GM18907 (cell line): ENCODE measurements around the gene ZNF862.
A peak's percentile ranks its signal among the peaks of the same experiment; 100 is the strongest.

Experiments used
- ATAC-seq: cut with Tn5 transposase; IDR thresholded peaks from one replicate; pipeline ENCODE4 v1.9.1; 2021; ENCODE audit warnings: mild to moderate bottlenecking, moderate library complexity; ENCODE audit not compliant: unreplicated experiment

Gene ZNF862

DNA sequence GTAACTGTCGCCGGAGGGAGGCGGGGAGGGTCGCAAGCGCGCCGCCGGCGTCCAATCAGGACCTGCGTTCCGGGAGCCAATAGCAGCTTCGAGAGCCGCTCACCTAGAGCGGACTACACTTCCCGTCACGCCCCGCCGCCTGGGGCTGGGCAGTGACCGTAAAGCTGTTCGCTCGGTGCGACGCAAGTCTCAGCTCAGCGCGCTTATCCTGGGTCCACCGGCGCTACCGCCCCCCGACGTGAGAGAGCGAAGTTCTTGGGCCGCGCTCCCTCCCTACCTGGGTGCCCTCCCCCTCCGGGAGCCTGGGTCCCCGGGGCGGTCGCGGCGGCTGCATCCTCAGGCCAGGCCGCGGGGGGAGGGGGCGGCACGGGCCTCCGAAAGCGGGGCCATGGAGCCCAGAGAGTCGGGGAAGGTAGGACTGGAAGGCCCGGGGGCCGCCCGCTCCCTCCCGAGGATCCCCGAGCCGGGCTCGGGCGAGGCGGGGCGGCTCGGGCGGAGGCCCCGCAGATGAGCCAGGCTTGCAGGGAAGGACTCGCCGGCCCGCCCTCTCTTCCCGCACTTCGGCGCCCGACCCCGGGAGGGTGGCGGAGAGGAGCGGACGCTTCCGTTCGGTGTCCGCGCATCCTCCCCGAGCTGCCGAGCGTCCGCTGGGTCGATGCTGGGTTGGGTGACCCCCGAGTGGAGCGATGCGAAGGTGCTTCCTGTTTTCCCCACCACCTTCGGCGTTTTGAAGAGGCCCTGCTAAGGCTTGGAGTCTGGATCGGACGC lies at the start of gene ZNF862:
ZNF862 (plus strand) TSS at position 152 of the 768 bp plus-strand sequence; CDS start at position 389, 237 bp downstream.
- peak; percentile 98 for ATAC-seq

DNA sequence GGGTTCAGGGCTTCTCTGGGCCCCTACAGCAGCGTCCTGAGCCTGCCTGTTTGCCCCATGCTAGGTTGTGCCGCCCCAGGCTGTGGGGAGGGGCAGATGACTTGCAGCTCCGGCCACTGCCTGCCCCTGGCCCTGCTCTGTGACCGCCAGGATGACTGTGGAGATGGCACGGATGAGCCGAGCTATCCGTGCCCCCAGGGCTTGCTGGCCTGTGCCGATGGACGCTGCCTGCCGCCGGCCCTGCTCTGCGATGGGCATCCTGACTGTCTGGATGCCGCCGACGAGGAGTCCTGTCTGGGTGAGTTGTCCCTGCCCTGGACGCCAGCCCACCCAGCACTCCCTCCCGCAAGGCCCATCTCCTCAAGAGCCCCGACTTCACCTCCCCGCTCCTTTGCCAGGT lies 49.1 kb upstream of the ZNF862 start:
- ATAC-seq = no peak

DNA sequence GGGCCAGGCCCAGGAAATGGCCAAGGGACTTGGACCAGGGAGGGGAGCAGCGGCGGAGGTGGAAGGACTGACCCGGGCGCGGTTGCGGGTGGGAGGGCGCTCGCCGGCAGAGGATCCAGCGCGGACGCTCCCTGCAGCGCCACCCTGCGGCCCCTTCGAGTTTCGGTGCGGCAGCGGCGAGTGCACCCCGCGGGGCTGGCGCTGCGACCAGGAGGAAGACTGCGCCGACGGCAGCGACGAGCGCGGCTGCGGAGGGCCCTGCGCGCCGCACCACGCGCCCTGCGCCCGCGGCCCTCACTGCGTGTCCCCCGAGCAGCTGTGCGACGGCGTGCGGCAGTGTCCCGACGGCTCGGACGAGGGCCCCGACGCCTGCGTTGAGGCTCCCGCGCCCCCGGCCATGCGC lies 48.0 kb upstream of the ZNF862 start:
- no peak for ATAC-seq

DNA sequence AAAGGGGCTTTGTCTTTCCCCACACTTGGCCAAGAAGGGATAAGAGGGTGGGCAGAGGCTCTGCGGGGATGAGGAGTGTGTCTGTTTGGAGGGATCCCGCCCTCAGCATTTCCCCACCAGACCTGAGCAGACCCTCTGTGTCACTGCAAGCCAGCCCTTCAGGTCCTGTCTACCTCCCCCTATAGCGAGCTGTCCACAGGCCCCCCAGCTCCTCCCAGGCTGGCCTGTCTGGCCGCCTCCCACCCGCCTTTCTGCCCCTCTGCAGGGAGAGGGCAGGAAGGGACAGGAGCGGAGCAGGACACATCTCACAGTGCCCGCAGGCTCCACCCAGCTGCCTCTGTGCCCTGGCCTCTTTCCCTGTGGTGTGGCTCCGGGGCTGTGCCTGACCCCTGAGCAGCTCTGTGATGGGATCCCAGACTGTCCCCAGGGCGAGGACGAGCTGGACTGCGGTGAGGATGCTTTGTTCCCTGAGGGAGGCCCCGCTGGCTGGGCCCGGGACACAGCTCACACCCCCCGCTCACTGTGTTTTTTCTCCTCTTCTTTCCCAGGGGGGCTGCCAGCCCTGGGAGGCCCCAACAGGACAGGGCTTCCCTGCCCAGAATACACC lies 47.3 kb upstream of the ZNF862 start:
- ATAC-seq = no peak

DNA sequence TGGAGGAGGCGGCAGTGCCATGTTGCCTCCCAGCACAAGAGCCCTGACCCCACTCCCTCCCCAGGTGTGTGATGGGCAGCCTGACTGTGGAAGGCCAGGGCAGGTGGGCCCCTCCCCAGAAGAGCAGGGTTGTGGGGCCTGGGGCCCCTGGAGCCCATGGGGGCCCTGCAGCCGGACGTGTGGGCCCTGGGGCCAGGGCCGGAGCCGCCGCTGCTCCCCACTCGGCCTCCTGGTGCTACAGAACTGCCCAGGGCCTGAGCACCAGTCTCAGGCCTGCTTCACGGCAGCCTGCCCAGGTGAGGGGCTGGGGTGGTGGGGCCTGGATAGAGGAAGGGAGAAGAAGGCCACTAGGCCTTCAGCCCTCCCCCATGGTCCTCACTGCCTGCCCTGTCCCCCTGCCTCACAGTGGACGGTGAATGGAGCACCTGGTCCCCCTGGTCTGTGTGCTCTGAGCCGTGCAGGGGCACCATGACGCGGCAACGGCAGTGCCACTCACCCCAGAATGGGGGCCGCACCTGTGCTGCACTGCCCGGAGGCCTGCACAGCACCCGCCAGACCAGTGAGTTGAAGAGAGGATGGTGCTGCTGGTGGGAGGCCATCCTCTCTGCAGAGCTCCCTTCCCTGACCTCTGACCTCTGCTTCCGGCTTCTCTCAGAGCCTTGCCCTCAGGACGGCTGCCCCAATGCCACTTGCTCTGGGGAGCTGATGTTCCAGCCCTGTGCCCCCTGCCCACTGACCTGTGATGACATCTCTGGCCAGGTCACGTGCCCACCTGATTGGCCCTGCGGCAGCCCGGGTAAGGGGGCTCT lies 46.6 kb upstream of the ZNF862 start:
- no peak for ATAC-seq

DNA sequence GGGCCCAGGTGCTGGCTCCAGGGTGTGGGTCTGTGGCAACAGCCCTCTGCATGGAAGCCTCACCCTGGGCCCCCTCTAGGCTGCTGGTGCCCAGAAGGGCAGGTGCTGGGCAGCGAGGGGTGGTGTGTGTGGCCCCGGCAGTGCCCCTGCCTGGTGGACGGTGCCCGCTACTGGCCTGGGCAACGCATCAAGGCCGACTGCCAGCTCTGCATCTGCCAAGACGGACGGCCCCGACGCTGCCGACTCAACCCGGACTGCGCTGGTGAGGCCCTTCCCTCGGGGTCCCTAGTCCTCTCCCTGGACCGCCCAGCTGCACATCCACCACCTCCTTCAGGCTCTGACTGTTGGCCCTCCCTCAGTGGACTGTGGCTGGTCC lies 46.0 kb upstream of the ZNF862 start:
- no peak for ATAC-seq

DNA sequence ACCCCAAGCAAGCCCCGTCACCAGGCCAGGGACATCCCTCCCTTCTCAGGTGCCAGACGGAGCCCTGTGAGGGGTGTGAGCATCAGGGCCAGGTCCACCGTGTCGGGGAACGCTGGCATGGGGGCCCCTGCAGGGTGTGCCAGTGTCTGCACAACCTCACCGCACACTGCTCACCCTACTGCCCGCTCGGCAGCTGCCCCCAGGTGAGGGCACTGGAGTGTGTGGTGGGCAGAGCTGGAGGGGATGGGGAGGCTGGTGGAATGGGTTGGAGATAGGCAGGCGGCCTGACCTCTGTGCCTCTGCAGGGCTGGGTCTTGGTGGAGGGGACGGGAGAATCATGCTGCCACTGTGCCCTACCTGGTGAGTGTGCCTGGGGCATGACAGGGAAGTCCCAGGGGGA lies 44.9 kb upstream of the ZNF862 start:
- no peak for ATAC-seq

DNA sequence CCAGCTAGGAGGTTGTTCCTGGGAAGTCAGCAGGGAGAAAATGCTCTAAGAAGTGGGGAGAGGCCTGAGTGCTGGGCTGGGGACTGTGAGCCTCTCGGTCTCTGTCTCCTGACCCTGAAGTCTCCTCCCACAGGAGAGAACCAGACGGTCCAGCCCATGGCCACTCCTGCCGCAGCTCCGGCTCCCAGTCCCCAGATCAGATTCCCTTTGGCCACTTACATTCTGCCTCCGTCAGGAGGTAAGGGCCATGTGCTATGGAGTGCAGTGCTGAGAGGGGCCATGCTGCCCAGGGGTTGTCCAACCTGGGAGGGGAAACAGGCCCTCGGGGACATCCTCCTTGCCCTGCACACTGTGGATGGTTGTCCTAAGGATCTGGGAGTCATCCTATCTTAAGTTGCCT lies 43.5 kb upstream of the ZNF862 start:
- no peak for ATAC-seq

DNA sequence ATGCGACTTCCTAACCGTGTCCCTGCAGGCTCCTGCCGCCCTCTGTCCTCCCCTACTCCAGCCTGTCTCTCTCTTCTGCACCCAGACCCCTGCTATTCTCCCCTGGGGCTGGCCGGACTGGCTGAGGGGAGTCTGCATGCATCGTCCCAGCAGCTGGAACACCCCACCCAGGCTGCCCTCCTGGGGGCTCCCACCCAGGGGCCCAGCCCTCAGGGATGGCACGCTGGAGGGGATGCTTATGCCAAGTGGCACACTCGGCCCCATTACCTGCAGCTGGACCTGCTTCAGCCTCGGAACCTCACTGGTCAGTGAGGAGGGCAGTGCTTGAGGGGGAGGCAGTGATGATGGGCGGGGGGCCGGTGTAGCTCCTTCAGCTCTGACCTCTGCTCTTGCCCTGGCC lies 43.0 kb upstream of the ZNF862 start:
- ATAC-seq = no peak

DNA sequence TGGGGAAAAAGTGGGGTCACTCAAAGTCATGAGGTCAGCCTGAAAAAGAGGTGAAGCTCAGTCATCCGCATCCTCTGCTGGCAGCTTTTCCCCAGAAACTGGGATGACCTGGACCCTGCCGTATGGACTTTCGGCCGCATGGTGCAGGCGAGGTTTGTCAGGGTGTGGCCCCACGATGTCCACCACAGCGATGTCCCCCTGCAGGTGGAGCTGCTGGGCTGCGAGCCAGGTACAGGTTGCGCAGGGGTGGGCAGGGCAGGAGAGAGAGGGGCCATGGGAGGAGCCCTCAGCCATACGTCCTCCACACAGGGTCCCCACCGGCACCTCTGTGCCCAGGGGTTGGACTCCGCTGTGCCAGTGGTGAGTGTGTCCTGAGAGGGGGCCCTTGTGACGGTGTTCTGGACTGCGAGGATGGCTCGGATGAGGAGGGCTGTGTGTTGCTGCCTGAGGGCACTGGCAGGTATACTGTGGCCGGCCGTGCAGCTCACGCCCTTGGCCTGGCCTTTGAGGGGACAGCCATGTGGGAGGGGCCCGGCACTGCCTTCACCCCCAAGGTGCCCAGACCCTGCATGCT lies 41.8 kb upstream of the ZNF862 start:
- no peak for ATAC-seq

DNA sequence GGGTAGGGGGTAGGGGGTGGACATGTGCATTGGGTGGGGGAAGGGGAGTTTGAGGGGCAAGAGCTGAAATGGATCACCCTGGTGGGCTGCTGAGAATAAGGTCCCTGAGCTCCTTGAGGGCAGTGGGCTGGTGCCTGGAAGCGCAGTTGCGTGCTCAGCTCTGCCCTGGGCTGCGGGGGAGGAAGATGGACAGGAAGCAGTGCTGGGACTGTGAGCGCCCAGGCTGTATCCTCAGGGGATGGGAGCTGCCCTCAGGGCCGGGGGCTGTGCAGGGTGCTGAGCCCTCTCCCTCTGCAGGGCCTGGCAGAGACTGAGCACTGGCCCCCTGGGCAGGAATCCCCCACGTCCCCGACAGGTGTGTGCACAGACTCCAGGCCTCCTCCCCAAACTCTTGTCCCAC lies 40.4 kb upstream of the ZNF862 start:
- ATAC-seq = no peak

DNA sequence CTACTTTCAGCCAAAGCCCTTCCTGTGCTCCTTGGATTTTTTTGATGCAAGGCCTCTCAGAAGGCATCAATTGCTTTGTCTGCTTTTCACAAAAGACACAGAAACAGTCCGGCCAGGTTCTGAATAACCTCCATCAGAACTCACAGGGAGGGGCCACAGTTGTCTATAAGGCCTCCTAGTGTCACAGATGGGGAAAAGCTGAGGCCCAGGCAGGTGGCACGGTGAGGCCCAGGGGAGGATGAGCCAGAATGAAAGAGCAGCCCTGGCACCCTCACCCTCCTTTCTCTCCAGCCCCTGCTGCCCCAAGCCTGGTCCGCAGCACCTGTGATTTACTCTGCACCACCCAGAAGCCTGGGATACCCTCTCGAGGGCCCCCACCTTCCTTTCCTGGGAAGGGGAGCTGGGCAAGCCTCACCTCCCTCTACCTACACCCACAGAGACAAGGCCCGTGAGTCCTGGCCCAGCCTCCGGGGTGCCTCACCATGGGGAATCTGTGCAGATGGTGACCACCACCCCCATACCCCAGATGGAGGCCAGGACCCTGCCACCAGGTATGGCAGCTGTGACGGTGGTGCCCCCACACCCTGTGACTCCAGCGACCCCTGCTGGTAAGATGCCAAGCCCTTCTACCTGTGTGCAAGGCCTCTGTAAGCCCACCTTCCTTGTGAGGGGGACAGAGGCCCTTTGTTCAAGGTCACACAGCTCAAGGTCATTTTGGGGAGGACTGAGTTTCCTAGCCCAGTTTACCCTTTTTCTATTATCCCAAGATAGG lies 38.6 kb upstream of the ZNF862 start:
- ATAC-seq = no peak

DNA sequence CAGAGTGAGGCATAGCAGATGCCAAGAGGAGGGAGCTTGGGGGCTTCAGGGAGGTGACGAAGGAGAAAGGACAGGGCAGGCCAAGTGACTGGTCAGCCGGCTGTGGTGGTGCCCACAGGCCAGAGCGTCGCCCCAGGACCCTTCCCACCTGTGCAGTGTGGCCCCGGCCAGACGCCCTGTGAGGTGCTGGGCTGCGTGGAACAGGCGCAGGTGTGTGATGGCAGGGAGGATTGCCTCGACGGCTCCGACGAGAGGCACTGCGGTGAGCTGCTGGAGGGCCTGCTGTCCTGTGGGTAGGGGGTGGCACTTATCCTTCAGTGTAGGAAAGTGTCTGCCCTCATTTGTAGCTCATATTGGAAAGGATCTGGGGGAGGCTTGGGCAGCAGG lies 38.0 kb upstream of the ZNF862 start:
- ATAC-seq = no peak

DNA sequence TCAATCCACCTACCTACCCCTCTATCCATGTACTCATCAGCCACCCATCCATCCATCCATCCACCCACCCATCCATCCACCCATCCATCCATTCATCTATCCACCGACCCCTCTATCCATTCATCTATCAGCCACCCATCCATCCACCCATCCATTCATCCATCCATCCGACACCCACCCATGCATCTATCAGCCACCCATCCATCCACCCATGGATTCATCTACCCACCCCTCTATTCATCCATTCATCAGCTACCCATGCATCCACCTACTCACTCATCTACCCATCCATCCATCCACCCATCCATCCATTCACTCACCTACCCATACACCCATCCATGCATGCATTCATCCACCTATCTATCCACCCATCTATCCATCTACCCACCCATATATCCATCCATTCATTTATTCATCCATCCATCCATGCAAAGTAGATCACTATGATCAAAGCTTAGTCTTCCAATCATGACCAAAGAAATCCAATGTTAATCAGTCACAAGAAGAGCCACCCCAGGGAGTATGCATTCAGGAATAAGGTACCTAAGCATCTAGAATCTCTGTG lies 37.1 kb upstream of the ZNF862 start:
- no peak for ATAC-seq

DNA sequence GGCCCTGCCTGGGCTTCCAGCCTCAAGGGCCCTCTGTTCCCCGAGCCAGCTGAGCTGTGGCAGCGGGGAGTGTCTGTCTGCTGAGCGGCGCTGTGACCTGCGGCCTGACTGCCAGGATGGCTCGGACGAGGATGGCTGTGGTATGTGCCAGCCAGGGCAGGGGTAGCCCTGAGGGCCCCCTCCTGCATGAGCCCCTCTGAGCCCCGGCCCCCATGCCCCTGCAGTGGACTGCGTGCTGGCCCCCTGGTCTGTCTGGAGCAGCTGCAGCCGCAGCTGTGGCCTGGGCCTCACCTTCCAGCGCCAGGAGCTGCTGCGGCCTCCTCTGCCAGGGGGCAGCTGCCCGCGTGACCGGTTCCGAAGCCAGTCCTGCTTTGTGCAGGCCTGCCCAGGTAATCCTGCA lies 36.4 kb upstream of the ZNF862 start:
- no peak for ATAC-seq

DNA sequence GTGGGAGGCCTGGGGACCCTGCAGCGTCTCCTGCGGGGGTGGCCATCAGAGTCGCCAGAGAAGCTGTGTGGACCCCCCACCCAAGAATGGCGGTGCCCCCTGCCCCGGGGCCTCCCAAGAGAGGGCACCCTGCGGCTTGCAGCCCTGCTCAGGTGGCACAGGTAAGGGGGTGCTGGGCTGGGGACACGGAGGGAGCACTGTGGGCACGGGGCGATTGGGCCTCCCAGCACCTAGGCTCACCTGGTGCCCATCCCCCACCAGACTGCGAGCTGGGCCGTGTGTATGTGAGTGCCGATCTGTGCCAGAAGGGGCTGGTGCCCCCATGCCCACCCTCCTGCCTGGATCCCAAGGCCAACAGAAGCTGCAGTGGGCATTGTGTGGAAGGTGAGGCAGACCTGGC lies 35.2 kb upstream of the ZNF862 start:
- no peak for ATAC-seq

DNA sequence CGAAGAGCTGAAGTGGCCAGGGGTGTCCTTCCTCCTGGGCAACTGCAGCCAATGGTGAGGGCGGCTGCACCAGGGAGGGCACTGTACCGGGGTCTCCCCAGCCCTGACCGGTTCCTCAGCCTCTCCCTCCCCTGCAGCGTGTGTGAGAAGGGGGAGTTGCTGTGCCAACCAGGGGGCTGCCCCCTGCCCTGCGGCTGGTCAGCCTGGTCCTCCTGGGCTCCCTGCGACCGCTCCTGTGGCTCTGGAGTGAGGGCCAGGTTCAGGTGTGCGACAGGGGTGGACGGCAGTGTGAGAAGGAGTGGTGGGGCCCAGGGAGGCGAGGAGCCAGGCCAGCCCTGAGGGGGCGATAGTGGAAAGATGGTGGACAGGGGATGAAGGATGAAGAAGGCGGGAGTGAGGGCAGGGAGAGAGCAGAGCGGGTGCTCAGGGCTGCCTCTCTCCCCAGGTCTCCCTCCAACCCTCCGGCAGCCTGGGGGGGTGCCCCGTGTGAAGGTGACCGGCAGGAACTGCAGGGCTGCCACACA lies 34.6 kb upstream of the ZNF862 start:
- ATAC-seq = no peak

DNA sequence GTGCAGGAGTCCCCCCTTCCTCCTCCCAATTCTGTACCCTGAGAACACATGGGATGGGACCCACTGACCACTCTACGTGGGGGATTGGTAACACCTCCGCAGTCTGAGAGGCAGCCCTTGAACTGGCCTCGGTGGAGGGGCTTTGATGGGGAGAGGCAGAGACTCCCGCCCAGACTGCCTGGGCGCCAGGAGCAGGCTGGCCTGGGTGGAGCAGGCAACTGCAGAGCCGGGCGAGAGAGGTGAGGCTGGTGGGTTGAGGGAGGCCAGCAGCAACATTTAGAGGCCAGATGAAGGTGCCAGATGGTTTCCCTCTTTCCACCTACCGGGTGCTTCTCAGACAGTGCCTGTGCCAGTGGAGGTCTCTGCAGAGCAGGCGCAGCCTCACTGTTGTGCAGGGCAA lies 34.1 kb upstream of the ZNF862 start:
- no peak for ATAC-seq

DNA sequence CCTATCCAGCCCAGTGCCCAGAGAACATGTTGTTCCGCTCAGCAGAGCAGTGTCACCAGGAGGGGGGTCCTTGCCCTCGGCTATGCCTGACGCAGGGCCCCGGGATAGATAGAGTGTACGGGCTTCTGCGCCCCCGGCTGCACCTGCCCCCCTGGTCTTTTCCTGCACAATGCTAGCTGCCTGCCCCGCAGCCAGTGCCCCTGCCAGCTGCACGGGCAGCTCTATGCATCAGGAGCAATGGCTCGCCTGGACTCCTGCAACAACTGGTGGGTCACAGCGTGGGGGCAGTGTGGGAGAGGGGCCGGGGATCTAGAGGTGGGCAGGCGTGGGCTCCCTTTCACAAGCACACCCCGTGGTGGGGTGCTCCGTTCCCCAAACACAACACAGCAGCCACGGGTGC lies 31.4 kb upstream of the ZNF862 start:
- ATAC-seq = no peak

DNA sequence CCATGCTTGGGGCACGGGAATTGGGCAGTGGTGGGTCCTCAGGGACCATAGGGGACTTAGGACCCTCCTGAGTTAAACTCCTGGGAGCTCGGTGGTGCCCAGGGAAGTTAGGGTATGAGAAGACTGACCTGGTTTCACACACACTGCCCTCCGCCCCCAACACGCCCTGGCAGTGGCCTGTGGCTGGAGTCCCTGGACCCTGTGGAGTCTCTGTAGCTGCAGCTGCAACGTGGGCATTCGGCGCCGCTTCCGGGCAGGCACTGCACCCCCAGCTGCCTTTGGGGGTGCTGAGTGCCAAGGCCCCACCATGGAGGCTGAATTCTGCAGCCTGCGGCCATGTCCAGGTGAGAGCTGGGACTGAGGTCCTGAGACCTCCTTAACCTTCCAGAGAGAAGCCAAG lies 29.9 kb upstream of the ZNF862 start:
- ATAC-seq = no peak
